NCI-H2171 treated with DMSO at 0.1 percent for 48 hours (cell line): ENCODE measurements around the gene WSCD1.

Experiments
- DNase-seq: peaks from one replicate; lab custom pipeline; 2025; lab: John Stamatoyannopoulos, UW

WSCD1 gene

GRCh38 chr17:6061290-6061689 is 8.9 kb upstream of the WSCD1 start:
- no peak for DNase-seq

GRCh38 chr17:6064868-6065267 is 5.3 kb upstream of the WSCD1 start:
- DNase-seq = peak; percentile 86

GRCh38 chr17:6065351-6065750 is 4.8 kb upstream of the WSCD1 start:
- DNase-seq = no peak

GRCh38 chr17:6066183-6066948 is 3.8 kb upstream of the WSCD1 start:
- DNase-seq = no peak

- no peak for DNase-seq
Observed at GRCh38 chr17:6067060-6067459, 3.1 kb upstream of the WSCD1 start.

GRCh38 chr17:6070430-6070912 is 292 bp downstream of the WSCD1 start:
- peak; percentile 23 for DNase-seq

GRCh38 chr17:6070913-6071511 is 833 bp downstream of the WSCD1 start:
- DNase-seq = peak; percentile 21

GRCh38 chr17:6071528-6072065 is 1.4 kb downstream of the WSCD1 start:
- DNase-seq = no peak

- no peak for DNase-seq
Observed at GRCh38 chr17:6072157-6072556, 2.0 kb downstream of the WSCD1 start.

GRCh38 chr17:6072611-6073010 is 2.4 kb downstream of the WSCD1 start:
- no peak for DNase-seq

GRCh38 chr17:6073620-6074019 is 3.4 kb downstream of the WSCD1 start:
- no peak for DNase-seq

GRCh38 chr17:6075050-6075449 is 4.9 kb downstream of the WSCD1 start:
- peak; percentile 91 for DNase-seq

GRCh38 chr17:6075845-6076244 is 5.7 kb downstream of the WSCD1 start:
- no peak for DNase-seq

- DNase-seq = no peak
Observed at GRCh38 chr17:6077752-6078151, 7.6 kb downstream of the WSCD1 start.

- DNase-seq = no peak
Observed at GRCh38 chr17:6078458-6078871, 8.3 kb downstream of the WSCD1 start.

GRCh38 chr17:6079155-6079888 is 9.1 kb downstream of the WSCD1 start:
- no peak for DNase-seq

GRCh38 chr17:6079960-6080359 is 9.8 kb downstream of the WSCD1 start:
- DNase-seq = no peak

GRCh38 chr17:6080711-6081430 is 10.7 kb downstream of the WSCD1 start:
- no peak for DNase-seq

GRCh38 chr17:6082335-6082734 is 12.2 kb downstream of the WSCD1 start:
- no peak for DNase-seq

- no peak for DNase-seq
Observed at GRCh38 chr17:6084311-6085161, 14.4 kb downstream of the WSCD1 start.

- DNase-seq = no peak
Observed at GRCh38 chr17:6085812-6086211, 15.6 kb downstream of the WSCD1 start.
